ENCODE measurements around the gene SLC12A6.

Gene SLC12A6

DNA sequence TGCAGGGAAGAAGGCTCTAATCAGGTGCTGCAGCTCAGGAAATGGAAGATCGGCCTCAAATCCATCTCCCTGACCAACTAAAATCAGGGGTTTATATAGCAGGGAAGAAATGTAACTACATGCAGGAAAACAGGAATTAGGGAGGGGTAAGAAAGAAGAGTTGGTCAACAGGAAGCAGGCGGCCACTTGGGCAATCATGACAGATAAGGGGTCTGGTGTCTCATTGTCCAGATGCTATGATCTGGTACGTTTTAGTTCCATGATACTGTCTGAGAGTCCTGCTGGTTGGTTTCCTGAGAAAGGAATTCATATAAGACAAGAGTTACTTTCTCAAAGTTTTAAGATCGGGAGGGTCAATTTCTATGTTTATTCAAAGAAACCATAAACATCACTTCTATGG, 151.9 kb downstream of the SLC12A6 start:
- TF ChIP-seq, protein P1, sequence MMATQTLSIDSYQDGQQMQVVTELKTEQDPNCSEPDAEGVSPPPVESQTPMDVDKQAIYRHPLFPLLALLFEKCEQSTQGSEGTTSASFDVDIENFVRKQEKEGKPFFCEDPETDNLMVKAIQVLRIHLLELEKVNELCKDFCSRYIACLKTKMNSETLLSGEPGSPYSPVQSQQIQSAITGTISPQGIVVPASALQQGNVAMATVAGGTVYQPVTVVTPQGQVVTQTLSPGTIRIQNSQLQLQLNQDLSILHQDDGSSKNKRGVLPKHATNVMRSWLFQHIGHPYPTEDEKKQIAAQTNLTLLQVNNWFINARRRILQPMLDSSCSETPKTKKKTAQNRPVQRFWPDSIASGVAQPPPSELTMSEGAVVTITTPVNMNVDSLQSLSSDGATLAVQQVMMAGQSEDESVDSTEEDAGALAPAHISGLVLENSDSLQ (IDR thresholded peaks at IDR 0.05) = no peak
- TF ChIP-seq NFRKB (IDR thresholded peaks at IDR 0.05) (no peak), FOXA1 (IDR thresholded peaks at IDR 0.05) (no peak), TARDBP (IDR thresholded peaks at IDR 0.05) (no peak), BHLHE40 (IDR thresholded peaks at IDR 0.05; ENCODE audit: borderline replicate concordance) (no peak), ZNF384 (IDR thresholded peaks at IDR 0.05) (no peak), HDGF (IDR thresholded peaks at IDR 0.05; ENCODE audit: borderline replicate concordance) (no peak)
- POLR2A ChIA-PET = no interaction called here
- DNase-seq (ENCODE audit: extremely low spot score) = no peak
- CTCF ChIA-PET = no interaction called here

DNA sequence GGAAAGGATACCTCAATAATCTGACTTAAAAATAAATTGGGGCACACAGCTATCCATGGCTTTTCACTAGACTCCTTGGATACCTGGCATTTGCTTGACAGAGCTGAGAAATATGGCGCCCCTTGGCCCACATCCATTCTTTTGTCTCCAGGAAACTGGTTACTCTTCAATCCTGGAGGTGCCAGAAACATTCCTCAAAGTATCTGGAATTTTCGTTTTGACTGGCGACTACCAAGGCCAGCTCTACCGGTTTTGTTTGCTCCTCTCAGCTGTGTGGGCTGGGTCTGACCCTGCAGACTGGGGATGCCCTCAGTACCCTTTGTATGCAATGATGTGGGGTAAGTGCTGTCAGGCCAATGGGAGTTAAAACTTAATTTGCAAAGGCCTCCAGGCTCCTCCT, 154.6 kb downstream of the SLC12A6 start:
- ChIA-PET CTCF (no interaction called here), POLR2A (no interaction called here)
- DNase-seq (ENCODE audit: extremely low spot score) = no peak
- TF ChIP-seq L3MBTL2 (conservative IDR thresholded peaks at IDR 0.05) = no peak
- no peak for TF ChIP-seq HDGF (IDR thresholded peaks at IDR 0.05; ENCODE audit: borderline replicate concordance)
- TF ChIP-seq SUZ12 (IDR thresholded peaks at IDR 0.05) = no peak
- TF ChIP-seq LEF1 (IDR thresholded peaks at IDR 0.05; ENCODE audit: borderline replicate concordance) = no peak
- TF ChIP-seq ZNF384 (IDR thresholded peaks at IDR 0.05) = no peak
- TF ChIP-seq NFRKB (IDR thresholded peaks at IDR 0.05) = no peak
- TF ChIP-seq FOXM1 (IDR thresholded peaks at IDR 0.05; ENCODE audit: borderline replicate concordance) = no peak
- no peak for TF ChIP-seq FOXK2 (IDR thresholded peaks at IDR 0.05)
- no peak for TF ChIP-seq BHLHE40 (IDR thresholded peaks at IDR 0.05; ENCODE audit: borderline replicate concordance)
- no peak for TF ChIP-seq CTBP1 (IDR thresholded peaks at IDR 0.05; ENCODE audit: borderline replicate concordance)
- TF ChIP-seq, protein P1 (IDR thresholded peaks at IDR 0.05) = no peak
- no peak for TF ChIP-seq ELF4 (IDR thresholded peaks at IDR 0.05)
- no peak for TF ChIP-seq SP1 (IDR thresholded peaks at IDR 0.05)
- no peak for TF ChIP-seq TARDBP (IDR thresholded peaks at IDR 0.05)
- TF ChIP-seq FOXA1 (IDR thresholded peaks at IDR 0.05) = no peak
- TF ChIP-seq ARNT (IDR thresholded peaks at IDR 0.05) = no peak
